SK-N-DZ (cell line): ENCODE measurements around the gene RBMS1.
"Not testable (repeated sequence)": the region's sequence is repeated elsewhere in the genome, so short reads cannot be mapped to it uniquely, and the experiment has no call there.

Experiments used
- DNase-seq: peaks from one replicate; pipeline ENCODE4 v3.0.0-alpha.2; 2015; ENCODE audit warnings: low spot score

The RBMS1 gene

DNA sequence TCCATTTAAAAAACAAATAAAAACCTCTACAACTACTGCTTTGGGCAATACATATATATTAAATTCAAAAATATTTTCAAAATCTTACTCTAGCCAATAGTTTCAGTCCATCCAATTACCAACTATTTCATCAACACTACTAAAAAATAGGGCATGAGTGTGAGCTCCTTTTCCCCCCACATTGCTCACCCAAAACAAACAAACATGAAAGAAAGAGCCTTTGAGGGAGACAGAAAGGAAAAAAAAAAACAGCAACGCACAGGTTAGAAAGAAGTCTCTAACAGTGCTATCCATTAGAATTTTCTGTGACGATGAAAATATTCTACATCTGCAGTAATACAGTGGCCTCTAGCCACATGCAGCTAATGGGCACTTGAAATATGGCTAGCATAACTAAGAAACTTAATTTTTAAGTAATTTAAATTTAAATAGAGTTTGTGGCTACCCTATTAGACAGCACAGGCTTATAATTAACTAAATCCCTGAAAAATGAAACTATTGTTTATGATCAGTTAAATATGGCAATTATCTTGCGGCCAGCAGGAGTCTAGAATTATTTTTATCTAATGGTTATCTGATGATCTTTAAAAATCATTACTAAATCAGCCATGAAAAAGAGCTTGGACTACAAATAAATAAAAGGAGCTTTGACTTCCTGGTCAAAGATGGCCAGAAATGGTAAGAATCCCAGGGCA, 59.2 kb downstream of the RBMS1 start:
- DNase-seq, result no peak

DNA sequence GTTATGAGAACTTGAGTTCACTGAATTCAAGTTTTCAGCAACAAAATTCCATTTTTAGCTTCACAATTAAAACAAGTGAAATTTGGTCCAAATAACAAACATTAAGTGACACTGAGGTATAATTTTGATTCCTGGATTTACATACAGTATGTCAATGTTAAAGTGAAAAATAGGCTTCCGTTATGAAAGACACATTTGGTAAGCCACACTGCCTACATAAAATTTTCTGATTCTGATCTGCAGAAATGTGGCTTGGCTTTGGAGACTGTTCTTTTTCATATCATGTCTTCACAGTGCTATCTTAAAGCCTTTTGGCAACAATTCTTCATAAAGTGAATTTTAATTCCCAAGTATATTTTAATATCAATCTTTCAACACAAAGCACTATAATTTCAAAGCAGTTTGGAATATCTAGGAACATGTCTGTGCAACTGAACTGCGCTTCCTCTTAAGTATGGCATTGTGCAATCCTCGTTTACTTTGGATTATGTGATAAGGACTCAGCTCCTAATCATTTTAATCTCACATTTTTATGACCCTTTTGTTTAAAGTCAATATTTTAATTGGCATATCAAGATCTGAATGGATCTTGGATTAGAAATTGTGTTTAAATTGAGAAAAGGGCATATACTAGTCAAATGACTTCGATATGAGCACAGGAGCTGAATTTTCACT, 60.0 kb downstream of the RBMS1 start:
- DNase-seq, result no peak

DNA sequence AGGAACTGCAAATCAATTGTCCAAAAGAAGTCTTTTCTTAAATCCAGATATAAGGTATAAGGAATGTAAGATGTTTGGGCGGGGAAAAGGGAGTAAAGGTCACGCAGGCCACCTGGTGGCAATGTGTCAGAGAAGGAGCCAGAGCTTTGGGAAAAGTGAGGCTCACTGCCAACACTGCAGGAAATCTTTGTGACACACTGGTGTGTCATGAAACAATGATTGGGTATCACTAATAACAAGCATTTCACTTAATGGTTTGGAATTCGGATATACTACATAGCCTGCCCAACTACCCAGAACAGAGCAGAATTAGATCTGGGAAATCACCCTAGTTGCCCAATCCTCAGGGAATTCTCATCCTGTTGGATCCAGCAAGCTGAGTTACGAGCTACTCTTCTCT, 61.0 kb downstream of the RBMS1 start:
- no peak for DNase-seq

GRCh38 chr2:160431441-160431840, 62.2 kb downstream of the RBMS1 start:
- DNase-seq, result no peak

DNA sequence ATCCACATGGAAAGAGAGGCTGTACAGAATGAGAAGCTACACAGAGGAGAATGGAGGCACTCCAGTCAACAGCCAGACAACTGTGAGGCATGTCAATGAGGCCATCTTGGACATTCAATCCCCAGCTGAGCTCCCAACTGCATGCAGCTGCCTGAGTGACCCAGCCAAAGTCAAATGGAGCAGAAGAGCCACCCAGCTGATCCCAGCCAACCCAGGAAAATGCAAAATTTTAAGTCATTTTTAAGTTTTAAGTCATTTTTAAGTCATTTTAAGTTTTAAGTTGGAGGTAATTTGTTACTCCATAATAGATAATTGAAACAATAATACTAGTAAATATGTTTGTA, 63.6 kb downstream of the RBMS1 start:
- DNase-seq, result no peak

DNA sequence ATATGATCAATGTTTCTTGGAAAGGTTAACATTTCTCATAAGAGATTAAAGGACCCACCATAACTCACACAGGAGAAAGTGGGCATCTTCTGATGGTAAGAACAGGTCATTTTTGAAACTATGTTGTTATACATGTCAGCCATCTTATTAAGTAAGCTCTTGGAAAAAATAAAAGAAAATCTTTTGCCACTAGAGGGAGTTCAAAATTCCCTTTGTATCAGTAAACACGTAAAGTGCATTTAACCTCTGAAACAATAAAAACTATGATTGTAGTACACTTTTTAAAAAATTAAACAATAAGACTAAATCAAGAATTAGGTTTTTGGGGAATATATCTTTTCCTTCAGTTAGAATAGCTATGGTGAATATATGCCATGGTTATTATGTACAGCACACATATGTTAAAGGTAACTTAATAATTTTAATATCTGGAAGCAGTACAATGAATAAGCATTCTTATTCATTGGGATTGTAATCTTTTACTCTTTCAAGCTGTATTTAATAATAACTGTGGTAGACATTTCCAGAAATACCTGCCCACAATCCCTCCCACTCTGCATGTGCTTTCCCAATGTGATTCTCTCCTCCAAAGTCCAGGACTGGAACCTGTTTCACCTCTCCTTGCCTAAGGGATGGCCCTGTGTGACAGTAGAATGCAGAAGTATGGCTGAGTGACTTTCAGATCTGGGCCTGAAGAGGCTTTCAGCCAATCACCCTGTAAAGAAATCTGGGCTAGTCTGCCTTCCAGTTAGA, 64.2 kb downstream of the RBMS1 start:
- DNase-seq, result peak; percentile 59

- DNase-seq, result no peak
Measured at GRCh38 chr2:160428405-160428763, 65.2 kb downstream of the RBMS1 start.

GRCh38 chr2:160427629-160428404, 65.8 kb downstream of the RBMS1 start:
- no peak for DNase-seq

- DNase-seq, result no peak
Measured at GRCh38 chr2:160426604-160427003, 67.0 kb downstream of the RBMS1 start.

GRCh38 chr2:160425434-160426151, 68.0 kb downstream of the RBMS1 start:
- peak; percentile 79 for DNase-seq

DNA sequence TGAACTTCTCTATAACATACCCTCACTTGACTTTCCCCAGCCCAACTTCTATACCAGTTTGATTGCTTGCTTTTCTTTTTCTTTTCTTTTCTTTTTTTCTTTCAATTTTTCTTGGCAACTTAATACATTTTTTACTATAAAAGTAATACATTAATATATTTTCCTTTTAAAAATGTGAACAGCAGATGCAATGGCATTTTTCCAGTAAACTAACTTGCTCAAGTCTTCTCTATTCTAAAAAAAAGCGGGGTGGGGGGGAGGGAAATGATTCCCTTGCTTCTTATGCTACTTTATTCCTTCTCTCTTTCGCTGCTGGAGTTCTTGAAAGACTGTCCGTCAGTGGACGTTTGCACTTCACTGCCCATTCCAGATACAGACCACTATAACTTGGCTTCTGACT, 70.5 kb downstream of the RBMS1 start:
- no peak for DNase-seq

DNA sequence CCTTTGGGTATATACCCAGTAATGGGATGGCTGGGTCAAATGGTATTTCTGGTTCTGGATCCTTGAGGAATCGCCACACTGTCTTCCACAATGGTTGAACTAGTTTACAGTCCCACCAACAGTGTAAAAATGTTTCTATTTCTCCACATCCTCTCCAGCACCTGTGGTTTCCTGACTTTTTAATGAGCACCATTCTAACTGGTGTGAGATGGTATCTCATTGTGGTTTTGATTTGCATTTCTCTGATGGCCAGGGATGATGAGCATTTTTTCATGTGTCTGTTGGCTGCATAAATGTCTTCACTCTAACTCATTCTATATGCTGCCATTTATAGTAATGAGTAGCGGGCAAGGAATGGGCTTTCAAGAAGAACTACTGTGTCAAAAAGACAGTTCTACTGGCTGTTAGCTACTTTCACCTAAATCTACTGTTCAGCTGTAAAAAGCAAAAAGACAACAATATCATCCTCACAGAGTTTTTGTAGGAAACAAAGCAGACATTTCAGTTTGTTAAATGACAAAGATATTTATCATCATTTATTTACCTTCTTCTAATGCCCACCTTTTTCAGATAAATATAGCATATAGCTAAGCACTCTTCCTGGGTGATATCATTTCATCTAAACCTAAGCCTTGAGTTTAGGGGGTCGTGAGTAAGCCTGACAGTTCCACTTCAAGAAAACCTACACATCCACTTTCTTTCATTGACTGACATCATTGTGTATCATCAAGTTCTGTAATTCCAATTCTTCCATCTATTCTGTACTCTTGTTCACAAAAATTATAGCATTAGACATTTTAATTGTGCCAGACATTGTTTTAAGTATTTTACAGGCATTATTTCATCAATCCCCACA, 71.7 kb downstream of the RBMS1 start:
- DNase-seq, result not testable (repeated sequence)

DNA sequence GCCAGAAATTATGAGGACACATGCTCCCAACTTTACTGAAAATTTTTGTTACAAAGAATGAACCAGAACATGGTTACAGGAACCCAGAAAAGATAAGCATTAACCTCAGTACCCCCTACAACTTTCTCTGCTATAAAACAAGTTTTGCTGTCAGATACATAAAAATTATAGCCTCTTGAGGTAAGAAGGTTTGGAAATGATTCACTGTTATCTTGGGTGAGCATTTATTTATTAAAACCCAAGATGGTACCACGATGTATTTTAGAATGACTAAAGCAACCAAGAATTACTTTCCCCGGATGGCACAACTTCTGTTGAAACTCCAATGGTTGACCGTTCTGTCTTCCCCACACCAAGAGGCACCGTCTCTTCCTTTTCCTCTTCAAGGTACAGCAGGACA, 72.9 kb downstream of the RBMS1 start:
- DNase-seq, result no peak

GRCh38 chr2:160419776-160420505, 73.7 kb downstream of the RBMS1 start:
- no peak for DNase-seq

DNA sequence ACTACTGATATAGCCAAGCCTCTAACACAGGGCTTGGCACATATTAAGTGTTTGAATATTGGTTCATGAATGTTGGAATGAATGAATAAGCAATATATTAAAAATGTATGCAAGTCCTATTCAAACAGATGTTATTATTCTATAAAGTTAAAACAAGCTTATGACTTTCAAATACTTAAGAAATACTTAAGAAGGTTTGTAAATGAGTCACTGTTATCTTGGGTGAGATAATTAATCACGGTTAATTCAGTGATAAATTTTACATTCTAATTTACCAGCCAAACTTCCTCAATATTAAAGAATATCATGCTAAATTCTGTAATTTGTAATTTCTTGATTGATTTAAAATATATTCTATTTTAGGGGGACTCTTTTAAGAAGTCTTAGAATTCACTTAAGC, 74.8 kb downstream of the RBMS1 start:
- no peak for DNase-seq

- no peak for DNase-seq
Measured at GRCh38 chr2:160418398-160418765, 75.2 kb downstream of the RBMS1 start.

DNA sequence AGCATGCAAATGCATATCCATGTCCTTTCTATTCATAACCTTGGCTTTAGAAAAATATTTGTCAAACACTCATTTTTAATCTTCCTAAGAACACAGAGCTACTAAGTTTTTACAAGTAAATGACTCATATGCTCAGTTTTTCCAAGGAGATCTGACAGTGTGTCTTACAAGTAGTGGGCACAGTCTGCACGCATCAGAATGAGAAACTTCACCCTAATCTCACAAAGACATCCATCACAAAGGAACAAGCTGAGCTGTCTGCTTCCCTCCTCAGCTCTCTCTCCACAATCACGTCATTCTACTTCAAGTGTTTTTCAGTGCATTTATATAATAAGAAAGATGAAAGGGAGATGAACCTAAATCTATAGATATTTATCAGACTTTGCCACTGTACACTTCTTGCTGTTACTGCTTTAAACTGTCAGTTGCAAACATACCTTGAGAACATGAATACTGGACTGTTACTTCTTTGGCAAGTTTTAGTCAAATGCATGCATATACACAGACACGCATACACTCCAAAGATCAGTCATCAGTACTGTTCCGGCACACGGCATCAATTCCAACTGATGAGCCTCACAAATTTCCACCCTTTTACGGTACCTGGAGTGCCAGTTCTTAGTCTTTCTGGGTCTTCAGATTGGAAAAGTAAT, 75.7 kb downstream of the RBMS1 start:
- DNase-seq, result no peak

DNA sequence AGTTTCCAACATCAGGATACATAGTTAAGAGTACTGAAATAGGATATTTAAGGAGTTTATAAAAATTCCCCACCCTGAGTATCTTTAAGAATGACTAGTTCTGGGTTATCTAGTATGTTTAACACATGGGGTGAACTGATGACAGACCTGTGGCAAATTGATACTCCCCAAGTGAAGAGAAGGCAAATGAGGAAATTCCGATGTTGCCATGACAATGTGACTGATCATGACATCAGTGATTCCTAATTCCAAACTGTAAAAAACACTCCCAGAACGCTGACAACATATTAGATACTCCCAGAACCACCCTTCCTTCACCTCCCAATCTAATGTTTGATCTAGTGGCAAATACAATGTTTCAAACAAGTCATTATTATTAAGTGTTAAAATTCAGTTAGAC, 77.6 kb downstream of the RBMS1 start:
- no peak for DNase-seq

DNA sequence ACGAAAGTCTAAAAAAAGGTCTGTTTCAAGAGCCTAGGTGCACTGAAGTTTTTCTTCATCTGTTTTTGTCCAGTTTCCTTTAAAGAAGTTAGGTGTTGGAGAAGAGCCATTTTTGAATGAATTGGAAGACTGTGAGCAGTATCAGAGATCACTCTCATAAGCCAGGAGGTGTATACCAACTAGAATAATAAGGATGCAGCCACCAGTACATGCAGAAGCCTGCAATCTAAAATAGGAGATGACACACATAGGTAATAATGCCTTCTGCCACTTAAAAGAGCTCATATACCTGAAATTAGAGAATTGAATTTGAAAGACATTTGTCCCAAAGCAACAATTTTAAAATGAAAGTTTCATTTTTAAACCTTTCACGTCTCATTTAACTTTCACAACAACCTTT, 81.7 kb downstream of the RBMS1 start:
- no peak for DNase-seq
